NCI-H510A (cell line): Measurements from ENCODE around the gene ENTPD3.
"Not testable (repeated sequence)": the region's sequence is repeated elsewhere in the genome, so short reads cannot be mapped to it uniquely, and the experiment has no call there.

Source experiments
- DNase-seq: peaks from one replicate; lab custom pipeline; 2025; lab: John Stamatoyannopoulos, UW

Gene ENTPD3

GRCh38 chr3:40460481-40460880, 73.5 kb downstream of the ENTPD3 start:
- not testable (repeated sequence) for DNase-seq

- DNase-seq: no peak
Observed at GRCh38 chr3:40461161-40461560, 74.2 kb downstream of the ENTPD3 start.

GRCh38 chr3:40462838-40463237, 75.9 kb downstream of the ENTPD3 start:
- not testable (repeated sequence) for DNase-seq

- DNase-seq: no peak
Observed at GRCh38 chr3:40463579-40463978, 76.6 kb downstream of the ENTPD3 start.

GRCh38 chr3:40464339-40465110, 77.5 kb downstream of the ENTPD3 start:
- DNase-seq: no peak

- no peak for DNase-seq
Observed at GRCh38 chr3:40465111-40465407, 78.1 kb downstream of the ENTPD3 start.

- no peak for DNase-seq
Observed at GRCh38 chr3:40465456-40465855, 78.5 kb downstream of the ENTPD3 start.

GRCh38 chr3:40468018-40468417, 81.0 kb downstream of the ENTPD3 start:
- no peak for DNase-seq

- no peak for DNase-seq
Observed at GRCh38 chr3:40470701-40471100, 83.7 kb downstream of the ENTPD3 start.

GRCh38 chr3:40476478-40477470, 89.8 kb downstream of the ENTPD3 start, which contains the start of gene ZNF619:
ZNF619 (plus strand) TSS chr3:40477122; CDS start chr3:40477980, 858 bp downstream.
- peak; percentile 27 for DNase-seq

GRCh38 chr3:40477666-40478065, 90.7 kb downstream of the ENTPD3 start:
- no peak for DNase-seq
